CD4-positive, alpha-beta T cell treated with Interleukin-15 for 1 hour (primary cell): ENCODE measurements around the gene TEX35.
A peak's percentile ranks its signal among the peaks of the same experiment; 100 is the strongest.
"Not testable (repeated sequence)": the region's sequence is repeated elsewhere in the genome, so short reads cannot be mapped to it uniquely, and the experiment has no call there.

ENCODE experiments used
- DNase-seq: peaks from one replicate; pipeline ENCODE4 v3.0.0-alpha.2; 2020

TEX35 gene

DNA sequence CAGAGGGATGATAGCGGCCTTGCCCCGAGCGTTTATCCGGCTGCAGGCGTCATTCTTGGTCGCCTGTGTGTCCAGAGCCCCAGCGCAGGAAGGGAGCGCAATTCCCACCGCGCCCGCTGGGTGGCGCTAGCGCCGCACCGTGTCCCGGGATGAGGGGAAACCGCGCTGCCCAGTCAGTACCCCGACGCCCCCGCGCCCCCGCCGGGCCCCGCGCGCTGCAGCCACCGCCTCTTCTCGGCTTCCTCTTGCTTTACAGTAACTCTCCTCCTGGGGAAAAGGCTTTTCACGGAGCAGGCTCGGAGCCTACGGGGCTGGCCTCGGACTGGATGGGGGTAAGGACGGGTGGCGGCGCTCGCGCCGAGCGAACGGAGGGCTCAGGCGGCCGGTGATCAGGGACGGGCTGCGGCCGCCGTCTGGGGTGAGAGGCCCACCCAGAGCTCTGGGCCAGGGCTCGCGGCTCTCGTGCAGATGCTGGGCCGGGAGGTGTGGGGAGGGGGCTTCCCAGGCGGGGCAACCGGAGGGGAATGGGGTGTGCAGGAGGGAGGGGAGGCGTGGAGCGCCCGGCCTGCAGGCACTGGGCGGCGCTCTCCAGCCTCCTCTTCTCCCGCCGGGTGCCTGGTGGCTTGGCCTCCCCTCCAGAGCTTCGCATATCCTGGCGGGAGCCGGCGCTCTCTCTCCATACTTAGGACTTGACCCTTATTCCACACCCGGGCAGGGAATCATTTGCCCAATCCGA is 29.8 kb downstream of the TEX35 start:
- peak; percentile 85 for DNase-seq

GRCh38 chr1:178543290-178543607 is 30.3 kb downstream of the TEX35 start:
- peak; percentile 28 for DNase-seq

GRCh38 chr1:178544531-178544930 is 31.6 kb downstream of the TEX35 start:
- no peak for DNase-seq

DNA sequence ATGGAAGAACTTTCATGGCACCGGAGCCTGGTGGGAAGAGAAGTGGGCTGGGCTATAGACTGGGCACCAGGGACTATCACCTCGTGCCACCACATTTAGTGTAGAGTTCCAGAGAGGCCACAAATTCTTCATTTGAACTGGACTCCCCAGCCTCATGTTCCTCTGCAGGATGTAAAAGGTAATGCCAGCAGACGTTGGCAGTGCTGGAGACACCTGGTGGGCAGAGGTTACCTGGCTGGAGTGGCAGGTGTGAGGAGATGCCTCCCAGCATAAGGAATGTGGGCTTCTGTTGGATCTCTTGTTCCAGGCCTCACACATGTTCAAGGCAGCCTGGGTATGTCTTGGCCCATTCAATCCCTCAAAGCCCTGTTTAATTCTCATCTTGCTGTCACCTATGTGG is 35.2 kb downstream of the TEX35 start:
- DNase-seq, result no peak

DNA sequence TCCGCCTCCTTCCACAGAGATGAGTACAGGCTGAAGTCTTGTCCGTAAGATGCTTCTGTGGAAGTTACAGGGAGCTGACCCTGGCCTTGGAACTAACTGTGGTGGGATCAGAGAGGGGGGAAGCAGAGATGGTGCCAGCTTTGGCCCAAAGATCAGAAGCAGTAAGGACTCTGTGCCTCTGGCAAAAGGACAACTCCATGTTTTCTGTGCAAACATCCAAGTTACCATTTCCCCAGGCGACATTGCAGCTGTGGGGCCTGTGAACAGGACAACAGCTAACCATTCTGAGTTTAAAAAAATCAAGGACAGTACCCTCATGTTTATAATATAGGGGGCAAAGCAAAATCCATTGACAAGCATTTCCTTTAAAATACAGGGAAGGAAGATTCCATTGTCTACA is 38.4 kb downstream of the TEX35 start:
- no peak for DNase-seq

DNA sequence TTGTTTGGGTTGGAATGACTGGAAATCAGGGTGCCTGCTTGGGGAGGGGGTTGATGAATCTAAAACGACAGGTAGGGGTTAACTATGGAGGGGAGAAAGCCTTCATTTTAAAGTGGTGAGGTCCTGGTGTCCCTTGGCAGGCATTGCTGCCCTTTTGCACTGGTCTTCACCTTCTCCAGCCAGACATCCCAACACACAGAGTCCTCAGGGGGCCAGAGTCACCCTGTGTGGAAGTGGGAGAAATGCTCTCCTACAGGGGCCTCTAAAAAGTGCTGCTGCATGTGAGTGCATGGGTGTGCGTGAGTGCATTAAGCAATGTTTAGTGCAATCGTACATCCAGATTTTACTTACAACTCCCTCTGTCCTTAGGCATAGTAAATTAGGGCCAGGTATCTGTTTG is 39.0 kb downstream of the TEX35 start:
- DNase-seq, result no peak

- no peak for DNase-seq
Observed at GRCh38 chr1:178552856-178553255, 39.9 kb downstream of the TEX35 start.

- DNase-seq, result not testable (repeated sequence)
Observed at GRCh38 chr1:178554351-178554750, 41.4 kb downstream of the TEX35 start.

DNA sequence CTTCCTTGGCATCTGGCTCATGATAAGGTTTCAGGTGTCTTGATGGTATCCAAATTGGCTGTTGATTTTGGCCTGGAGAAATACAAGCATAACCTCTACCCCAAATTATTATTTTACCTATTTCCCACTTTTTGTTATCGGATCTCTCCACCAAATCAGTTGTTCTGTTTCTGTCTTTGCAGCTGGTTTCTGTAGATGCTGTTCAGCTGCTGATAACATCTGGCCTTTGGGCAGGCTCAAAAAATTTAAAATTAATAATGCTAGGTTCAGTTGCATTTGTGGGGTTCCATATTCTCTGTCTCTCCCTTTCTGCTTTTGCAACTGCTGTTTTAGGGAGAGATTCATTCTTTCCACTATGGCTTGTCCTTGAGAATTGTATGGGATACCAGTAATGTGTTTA is 42.7 kb downstream of the TEX35 start:
- DNase-seq, result not testable (repeated sequence)

- not testable (repeated sequence) for DNase-seq
Observed at GRCh38 chr1:178558816-178559215, 45.9 kb downstream of the TEX35 start.

DNA sequence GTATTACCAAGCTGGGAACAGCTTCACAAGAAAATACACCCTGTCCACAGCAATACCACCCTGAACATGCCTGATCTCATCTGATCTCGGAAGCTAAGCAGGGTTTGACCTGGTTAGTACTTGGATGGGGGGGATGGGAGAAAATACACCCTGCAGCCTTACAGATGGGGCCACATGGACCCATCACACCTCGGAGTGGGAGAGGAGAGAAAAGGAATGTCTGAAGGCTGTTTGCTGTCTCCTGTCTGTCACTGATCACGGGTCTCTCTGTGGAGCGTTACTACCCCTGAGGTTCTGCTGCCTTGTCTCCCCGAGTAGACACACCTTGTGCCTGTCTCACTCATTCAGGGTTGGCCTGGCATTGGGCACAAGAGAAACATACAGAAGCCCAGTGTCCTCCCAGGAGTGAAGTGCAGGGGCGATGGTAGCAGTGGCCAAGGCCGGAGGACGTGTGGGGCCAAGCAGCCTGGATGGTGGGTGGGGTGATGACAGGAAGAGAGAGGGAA is 48.0 kb downstream of the TEX35 start:
- no peak for DNase-seq

- DNase-seq, result no peak
Observed at GRCh38 chr1:178563099-178563820, 50.4 kb downstream of the TEX35 start.

- DNase-seq, result no peak
Observed at GRCh38 chr1:178564086-178564782, 51.3 kb downstream of the TEX35 start.

DNA sequence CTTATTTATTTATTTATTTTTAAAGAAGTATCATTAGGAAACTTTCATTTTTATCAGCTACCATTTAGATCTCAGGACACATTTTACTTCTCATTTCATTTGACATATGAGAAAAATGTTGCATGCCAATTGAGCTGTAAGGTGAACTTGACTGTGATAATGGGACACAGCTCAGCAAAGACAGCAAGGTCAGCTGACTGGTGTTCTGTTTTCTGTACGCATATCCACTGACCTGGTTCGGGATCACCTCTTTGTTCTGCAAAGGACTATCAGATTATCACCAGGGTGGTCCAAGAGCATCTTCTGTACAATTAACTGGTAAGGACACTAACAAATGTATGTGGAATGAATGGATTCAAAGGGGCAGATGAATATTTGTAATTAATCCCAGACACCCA is 51.9 kb downstream of the TEX35 start:
- no peak for DNase-seq

GRCh38 chr1:178565586-178565985 is 52.7 kb downstream of the TEX35 start:
- DNase-seq, result no peak

- DNase-seq, result no peak
Observed at GRCh38 chr1:178566187-178566586, 53.3 kb downstream of the TEX35 start.

GRCh38 chr1:178571807-178572206 is 58.9 kb downstream of the TEX35 start:
- no peak for DNase-seq
